ENCODE data around the gene TNNC2. TPM values are rescaled to one million over a fixed set of nuclear protein-coding genes. Genes with fewer than 3 reads are reported as not detected.

TNNC2 gene
- total and polyA plus RNA-seq, 9 of the 15 experiments (the other 6 are each of a cell fraction or from before 2014, with no cell fraction given) = not detected

GRCh38 chr20:45818239-45818638 lies 8.9 kb downstream of the TNNC2 start:
- Histone ChIP-seq H2AFZ (ENCODE audit: low read depth, low read length) (no peak overlapping the region), H3K36me3 (ENCODE audit: control insufficient read depth, insufficient read depth, low read length) (no peaks in the 10 kb centered on the region), H3K4me1 (replicated peaks in 1 of 2; ENCODE audit: control insufficient read depth in 2 of 2, insufficient read depth in 2 of 2, low read length in 2 of 2) (peaks cover 0 to 19% of the 10 kb centered on the region in 2 experiments; a peak in 2 of 5 replicates), H3K27ac (ENCODE audit: extremely low read depth, low read depth, low read length) (no peak overlapping the region), H3K79me2 (ENCODE audit: control insufficient read depth, insufficient read depth, low read length) (no peaks in the 10 kb centered on the region), H3K27me3 (ENCODE audit: control insufficient read depth in 2 of 2, insufficient read depth in 2 of 2, low read length in 2 of 2) (no peaks in the 10 kb centered on the region), H3K9me1 (ENCODE audit: control insufficient read depth, insufficient read depth, low read length) (no peaks in the 10 kb centered on the region), H3K9ac (ENCODE audit: insufficient read depth in 1 of 2, low read depth in 2 of 2, low read length in 2 of 2) (no peak overlapping the region), H4K20me1 (replicated peaks; ENCODE audit: control insufficient read depth, insufficient read depth, low read length) (no peaks in the 10 kb centered on the region), H3K9me3 (replicated peaks; ENCODE audit: control insufficient read depth, insufficient read depth, low read depth, low read length) (no peaks in the 10 kb centered on the region), H3K4me2 (ENCODE audit: insufficient read depth, low read length) (no peak overlapping the region), H3K4me3 (no peak overlapping the region)
- no peak for FAIRE-seq
- DNase-seq (ENCODE audit: extremely low read depth in 1 of 4, low spot score in 3 of 4) = peak in 2 of 4 experiments; percentile 40 to 48
- 4% methylated on average over 3 of the region's 3 CpGs for WGBS (ENCODE audit: insufficient coverage, low coverage, missing lambda C conversion rate)
- CTCF ChIA-PET (ENCODE audit: low intra/inter-chr PET ratio) = no interaction called here
- intact Hi-C loops (cut with micrococcal nuclease) (no loop called here), in situ Hi-C loops (cut with MboI) (no loop called here)
- peak; percentile 21; the same call in 1 of the 3 replicates for ATAC-seq
- POLR2A ChIA-PET = interaction anchor here (1.2 kb wide), 1 partner anchor 19 kb away, joined by 3 read pairs; no protein-coding TSS in a partner anchor
- BruUV-seq (replicated peaks) = no TSS peak
- no peak for TF ChIP-seq SNRNP70 (optimal IDR thresholded peaks at IDR 0.05; ENCODE audit: low read depth, low read length)
- TF ChIP-seq TAL1 (IDR thresholded peaks at IDR 0.05) = peak; percentile 42; the same call in 1 of the 2 replicates
- no peak for TF ChIP-seq HEY1 (CRISPR knock-in tag; IDR thresholded peaks at IDR 0.05; ENCODE audit: borderline replicate concordance)
- peak; percentile 46 for TF ChIP-seq CBFA2T2 (conservative IDR thresholded peaks at IDR 0.05)
- TF ChIP-seq MAX (CRISPR knock-in tag; IDR thresholded peaks at IDR 0.05) = peak; percentile 44; the same call in 1 of the 2 replicates
- no peak for TF ChIP-seq HMGN3 (IDR thresholded peaks at IDR 0.05; ENCODE audit: borderline replicate concordance, extremely low read depth, insufficient read length, low read depth, low read length)
- TF ChIP-seq TCF3 (CRISPR knock-in tag; IDR thresholded peaks at IDR 0.05) = 0 out of 2 replicates have a peak, but pooled peaks have one; percentile 26
- TF ChIP-seq, protein P1, sequence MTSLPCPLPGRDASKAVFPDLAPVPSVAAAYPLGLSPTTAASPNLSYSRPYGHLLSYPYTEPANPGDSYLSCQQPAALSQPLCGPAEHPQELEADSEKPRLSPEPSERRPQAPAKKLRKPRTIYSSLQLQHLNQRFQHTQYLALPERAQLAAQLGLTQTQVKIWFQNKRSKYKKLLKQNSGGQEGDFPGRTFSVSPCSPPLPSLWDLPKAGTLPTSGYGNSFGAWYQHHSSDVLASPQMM (CRISPR knock-in tag; IDR thresholded peaks at IDR 0.05) = no peak
- TF ChIP-seq CREB3 (tag; conservative IDR thresholded peaks at IDR 0.05; ENCODE audit: low read depth) = no peak
- no peak for TF ChIP-seq ZNF24 (IDR thresholded peaks at IDR 0.05)
- peak; percentile 44 to 72; a peak in 3 of 4 replicates for TF ChIP-seq KDM1A (IDR thresholded peaks at IDR 0.05)
- TF ChIP-seq POLR2G (IDR thresholded peaks at IDR 0.05; ENCODE audit: low read depth, low read length) = no peak
- TF ChIP-seq RCOR1 (IDR thresholded peaks at IDR 0.05; ENCODE audit: borderline replicate concordance in 1 of 2, low read depth in 2 of 2, low read length in 2 of 2) = peak in 1 of 2 experiments; percentile 78; a peak in 2 of 4 replicates
- TF ChIP-seq, protein P2, sequence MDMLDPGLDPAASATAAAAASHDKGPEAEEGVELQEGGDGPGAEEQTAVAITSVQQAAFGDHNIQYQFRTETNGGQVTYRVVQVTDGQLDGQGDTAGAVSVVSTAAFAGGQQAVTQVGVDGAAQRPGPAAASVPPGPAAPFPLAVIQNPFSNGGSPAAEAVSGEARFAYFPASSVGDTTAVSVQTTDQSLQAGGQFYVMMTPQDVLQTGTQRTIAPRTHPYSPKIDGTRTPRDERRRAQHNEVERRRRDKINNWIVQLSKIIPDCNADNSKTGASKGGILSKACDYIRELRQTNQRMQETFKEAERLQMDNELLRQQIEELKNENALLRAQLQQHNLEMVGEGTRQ (CRISPR knock-in tag; IDR thresholded peaks at IDR 0.05) = no peak
- TF ChIP-seq SMAD4 (CRISPR knock-in tag; conservative IDR thresholded peaks at IDR 0.05) = no peak
- TF ChIP-seq HDAC8 (tag; IDR thresholded peaks at IDR 0.05) = no peak
- peak; percentile 74 for TF ChIP-seq CBFA2T3 (IDR thresholded peaks at IDR 0.05)
- TF ChIP-seq, protein P3, sequence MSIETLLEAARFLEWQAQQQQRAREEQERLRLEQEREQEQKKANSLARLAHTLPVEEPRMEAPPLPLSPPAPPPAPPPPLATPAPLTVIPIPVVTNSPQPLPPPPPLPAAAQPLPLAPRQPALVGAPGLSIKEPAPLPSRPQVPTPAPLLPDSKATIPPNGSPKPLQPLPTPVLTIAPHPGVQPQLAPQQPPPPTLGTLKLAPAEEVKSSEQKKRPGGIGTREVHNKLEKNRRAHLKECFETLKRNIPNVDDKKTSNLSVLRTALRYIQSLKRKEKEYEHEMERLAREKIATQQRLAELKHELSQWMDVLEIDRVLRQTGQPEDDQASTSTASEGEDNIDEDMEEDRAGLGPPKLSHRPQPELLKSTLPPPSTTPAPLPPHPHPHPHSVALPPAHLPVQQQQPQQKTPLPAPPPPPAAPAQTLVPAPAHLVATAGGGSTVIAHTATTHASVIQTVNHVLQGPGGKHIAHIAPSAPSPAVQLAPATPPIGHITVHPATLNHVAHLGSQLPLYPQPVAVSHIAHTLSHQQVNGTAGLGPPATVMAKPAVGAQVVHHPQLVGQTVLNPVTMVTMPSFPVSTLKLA (conservative IDR thresholded peaks at IDR 0.05) = peak in 1 of 2 experiments; percentile 60; a peak in 3 of 4 replicates
- TF ChIP-seq ARID1B (IDR thresholded peaks at IDR 0.05) = peak; percentile 34
- no peak for TF ChIP-seq FOXJ3 (CRISPR knock-in tag; IDR thresholded peaks at IDR 0.05)

Data from K562 (cell line).